Measurements from ENCODE around the gene THRA.

Gene THRA

GRCh38 chr17:40064971-40065768, 2.4 kb downstream of the THRA start:
- DNase-seq, result no peak

GRCh38 chr17:40065769-40066510, 3.2 kb downstream of the THRA start:
- DNase-seq, result no peak

GRCh38 chr17:40067710-40068109, 4.9 kb downstream of the THRA start:
- DNase-seq, result no peak

GRCh38 chr17:40068129-40068581, 5.4 kb downstream of the THRA start:
- DNase-seq, result no peak

GRCh38 chr17:40068584-40068916, 5.8 kb downstream of the THRA start:
- DNase-seq, result no peak

- DNase-seq, result peak; percentile 84 to 88
Measured at GRCh38 chr17:40068917-40069750, 6.4 kb downstream of the THRA start.

- DNase-seq, result peak in 1 of 2 experiments; percentile 36
Measured at GRCh38 chr17:40069751-40070708, 7.3 kb downstream of the THRA start.

GRCh38 chr17:40070709-40071312, 8.0 kb downstream of the THRA start:
- no peak for DNase-seq

- no peak for DNase-seq
Measured at GRCh38 chr17:40071313-40072039, 8.7 kb downstream of the THRA start.

- DNase-seq, result no peak
Measured at GRCh38 chr17:40072040-40072734, 9.4 kb downstream of the THRA start.

- no peak for DNase-seq
Measured at GRCh38 chr17:40072735-40073346, 10.1 kb downstream of the THRA start.

GRCh38 chr17:40073454-40074174, 10.8 kb downstream of the THRA start:
- DNase-seq, result no peak

GRCh38 chr17:40074175-40074512, 11.4 kb downstream of the THRA start:
- DNase-seq, result no peak

- DNase-seq, result no peak
Measured at GRCh38 chr17:40074871-40075200, 12.1 kb downstream of the THRA start.

- DNase-seq, result peak; percentile 76 to 79
Measured at GRCh38 chr17:40075201-40075941, 12.6 kb downstream of the THRA start.

- no peak for DNase-seq
Measured at GRCh38 chr17:40075942-40076498, 13.3 kb downstream of the THRA start.

GRCh38 chr17:40076591-40076990, 13.8 kb downstream of the THRA start:
- no peak for DNase-seq

- DNase-seq, result no peak
Measured at GRCh38 chr17:40079545-40079944, 16.8 kb downstream of the THRA start.

Data from activated CD4-positive, alpha-beta T cell treated with anti-CD3 and anti-CD28 coated beads, Interleukin-2, amount 50 U/mL, for 48 hours (primary cell).